ENCODE results near the gene BEAN1. TPM values are rescaled to one million over a fixed set of nuclear protein-coding genes. Genes with fewer than 3 reads are reported as not detected.
A peak's percentile ranks its signal among the peaks of the same experiment; 100 is the strongest.

The BEAN1 gene
- total RNA-seq, 4 donors from 2014 or later, result 0.23 to 0.50 TPM; not detected in 2

GRCh38 chr16:66380421-66380820, 46.7 kb upstream of the BEAN1 start:
- intact Hi-C loops (cut with DNase I), result no loop called here
- WGBS, result 61% methylated on average over 3 of the region's 3 CpGs
- no peak overlapping the region for H3K4me3 ChIP-seq

GRCh38 chr16:66381585-66382170, 45.4 kb upstream of the BEAN1 start:
- Histone ChIP-seq H3K4me3 (no peak overlapping the region), H3K9me3 (no peaks in the 10 kb centered on the region), H3K4me1 (peaks cover 0 to 21% (median 17%) of the 10 kb centered on the region in 4 donors), H3K27me3 (no peaks in the 10 kb centered on the region), H3K36me3 (peaks cover 0 to 26% (median 0%) of the 10 kb centered on the region in 4 donors), H3K27ac (replicated peaks in 1 of 4) (peak overlapping the region; percentile 48 to 74 (median 66))
- intact Hi-C loops (cut with DNase I), result no loop called here
- DNase-seq (ENCODE audit: extremely low spot score), result no peak
- WGBS, result 42% methylated on average over 4 of the region's 5 CpGs
- TF ChIP-seq POLR2AphosphoS5 (IDR thresholded peaks at IDR 0.05) (no peak), POLR2A (IDR thresholded peaks at IDR 0.05; ENCODE audit: low read depth) (no peak), EP300 (IDR thresholded peaks at IDR 0.05) (no peak), CTCF (IDR thresholded peaks at IDR 0.05) (no peak)

More at GRCh38 chr16:66380421-66380820, 46.7 kb upstream of the BEAN1 start:
- Histone ChIP-seq H3K27me3 (no peaks in the 10 kb centered on the region), H3K9me3 (no peaks in the 10 kb centered on the region), H3K27ac (replicated peaks in 1 of 4) (no peak overlapping the region), H3K4me1 (peaks cover 0 to 22% (median 18%) of the 10 kb centered on the region in 4 donors), H3K36me3 (peaks cover 0 to 23% (median 0%) of the 10 kb centered on the region in 4 donors)
- no peak for DNase-seq (ENCODE audit: extremely low spot score)
- no peak for TF ChIP-seq POLR2AphosphoS5 (IDR thresholded peaks at IDR 0.05)
- TF ChIP-seq EP300 (IDR thresholded peaks at IDR 0.05), result no peak
- no peak for TF ChIP-seq CTCF (IDR thresholded peaks at IDR 0.05)
- no peak for TF ChIP-seq POLR2A (IDR thresholded peaks at IDR 0.05; ENCODE audit: low read depth)

GRCh38 chr16:66382171-66382965, 44.7 kb upstream of the BEAN1 start:
- intact Hi-C loops (cut with DNase I), result no loop called here
- WGBS, result 73% methylated on average over 13 of the region's 13 CpGs
- no peak for DNase-seq (ENCODE audit: extremely low spot score)
- Histone ChIP-seq H3K4me3 (no peak overlapping the region), H3K36me3 (peaks cover 0 to 33% (median 0%) of the 10 kb centered on the region in 4 donors), H3K27me3 (no peaks in the 10 kb centered on the region), H3K27ac (replicated peaks in 1 of 4) (peak overlapping the region; percentile 48 to 74 (median 67)), H3K4me1 (peaks cover 0 to 14% (median 14%) of the 10 kb centered on the region in 4 donors), H3K9me3 (no peaks in the 10 kb centered on the region)
- TF ChIP-seq POLR2AphosphoS5 (IDR thresholded peaks at IDR 0.05), result peak; percentile 39 to 65
- TF ChIP-seq POLR2A (IDR thresholded peaks at IDR 0.05; ENCODE audit: low read depth), result no peak
- no peak for TF ChIP-seq EP300 (IDR thresholded peaks at IDR 0.05)
- no peak for TF ChIP-seq CTCF (IDR thresholded peaks at IDR 0.05)

- intact Hi-C loops (cut with DNase I), result no loop called here
- Histone ChIP-seq H3K27me3 (no peaks in the 10 kb centered on the region), H3K36me3 (peaks cover 0 to 37% (median 0%) of the 10 kb centered on the region in 4 donors), H3K4me1 (peaks cover 0 to 13% (median 10%) of the 10 kb centered on the region in 4 donors), H3K27ac (replicated peaks in 1 of 4) (peak overlapping the region; percentile 39 to 74 (median 63)), H3K4me3 (no peak overlapping the region), H3K9me3 (no peaks in the 10 kb centered on the region)
- TF ChIP-seq EP300 (IDR thresholded peaks at IDR 0.05) (no peak), POLR2AphosphoS5 (IDR thresholded peaks at IDR 0.05) (no peak), POLR2A (IDR thresholded peaks at IDR 0.05; ENCODE audit: low read depth) (no peak), CTCF (IDR thresholded peaks at IDR 0.05) (no peak)
- WGBS, result 58% methylated on average over 3 of the region's 3 CpGs
- DNase-seq (ENCODE audit: extremely low spot score), result no peak
These were observed 44.2 kb upstream of the BEAN1 start for GRCh38 chr16:66382966-66383299.
